Fibroblast of lung (primary cell): ENCODE measurements around the gene ACER3. TPM values are rescaled to one million over a fixed set of nuclear protein-coding genes. Genes with fewer than 3 reads are reported as not detected.

ENCODE experiments used
- DNase-seq, 2 donors: peaks; one replicate each; pipeline versions ENCODE4 v3.0.0 to v3.0.0-alpha.2; 2010; ENCODE audit warnings: low read depth in 2 of 2
- H2AFZ ChIP-seq: 2 replicates; pipeline ENCODE4 v1.5.1; 2012; ENCODE audit warnings: low read length, control low read depth, inconsistent platforms
- H3K27ac ChIP-seq: 2 replicates; pipeline ENCODE4 v1.5.1; 2011; ENCODE audit warnings: low read length, control low read depth; ENCODE audit not compliant: insufficient read depth
- H3K27me3 ChIP-seq: 2 replicates; pipeline ENCODE4 v1.5.1; 2011; ENCODE audit warnings: mild to moderate bottlenecking, low read length; ENCODE audit not compliant: control insufficient read depth, insufficient read depth
- H3K36me3 ChIP-seq: 2 replicates; pipeline ENCODE4 v1.5.1; 2011; ENCODE audit warnings: low read length; ENCODE audit not compliant: control insufficient read depth, insufficient read depth
- H3K4me1 ChIP-seq: 2 replicates; pipeline ENCODE4 v1.5.1; 2011; ENCODE audit warnings: low read length; ENCODE audit not compliant: control insufficient read depth, insufficient read depth; ENCODE audit errors: extremely low read depth
- H3K4me2 ChIP-seq: 2 replicates; pipeline ENCODE4 v1.5.1; 2011; ENCODE audit warnings: low read length, control low read depth; ENCODE audit not compliant: insufficient read depth; ENCODE audit errors: extremely low read depth
- H3K4me3 ChIP-seq, 4 experiments: fragments of 200-600 bp in 1 of 4; sonication (generic) in 1 of 4; replicated peaks in 1 of 4; 2 replicates each; pipeline ENCODE4 v1.5.1; 2011 to 2016; ENCODE audit warnings: low read length in 4 of 4, low read depth in 3 of 4, mild to moderate bottlenecking in 3 of 4, control low read depth in 2 of 4, inconsistent platforms in 1 of 4, mixed read lengths in 1 of 4; ENCODE audit not compliant: insufficient read depth in 1 of 4; ENCODE audit errors: control extremely low read depth in 1 of 4
- H3K79me2 ChIP-seq: 2 replicates; pipeline ENCODE4 v1.5.1; 2012; ENCODE audit warnings: mild to moderate bottlenecking, low read length, inconsistent platforms; ENCODE audit not compliant: control insufficient read depth, insufficient read depth
- H3K9ac ChIP-seq: 2 replicates; pipeline ENCODE4 v1.5.1; 2011; ENCODE audit warnings: mild to moderate bottlenecking, low read length, control low read depth; ENCODE audit not compliant: insufficient read depth
- H3K9me3 ChIP-seq: 2 replicates; pipeline ENCODE4 v1.5.1; 2012; ENCODE audit warnings: low read depth, low read length; ENCODE audit not compliant: control insufficient read depth, insufficient read depth
- H4K20me1 ChIP-seq: 2 replicates; pipeline ENCODE4 v1.5.1; 2011; ENCODE audit warnings: low read length; ENCODE audit not compliant: control insufficient read depth, insufficient read depth; ENCODE audit errors: extremely low read depth
- EZH2 ChIP-seq: IDR thresholded peaks from 2 replicates; pipeline ENCODE4 v1.5.1; 2012; ENCODE audit warnings: low read length, control low read depth, mild to moderate bottlenecking; ENCODE audit errors: missing control alignments
- polyA plus RNA-seq, 2 donors: library from polyadenylated mRNA; depleted of rRNA in 1 of 2; stranded (reverse) in 1 of 2; unstranded in 1 of 2; fragments of >200 nt; gene quantifications; 2 replicates each; pipeline ENCODE4 v1.2.1, GENCODE V29; 2011 to 2012; ENCODE audit warnings: missing spikeins in 1 of 2
- total RNA-seq: library from RNA; depleted of rRNA; stranded (reverse); fragments of >200 nt; gene quantifications from 2 replicates; pipeline ENCODE4 v1.2.1, GENCODE V29; 2014
- TF ChIP-seq, protein P1 (sequence below), 2 donors: IDR thresholded peaks in 1 of 2; conservative IDR thresholded peaks in 1 of 2; 1 replicate in 1 of 2; 2 replicates in 1 of 2; pipeline ENCODE4 v1.5.1; 2011 to 2012; ENCODE audit warnings: low read length in 2 of 2, control low read depth in 1 of 2, inconsistent platforms in 1 of 2, low read depth in 1 of 2, mild to moderate bottlenecking in 1 of 2

Gene ACER3
- total and polyA plus RNA-seq, 2 donors (not counting 1 experiment from before 2014, with no cell fraction given) = 6.1 to 22.3 TPM

DNA sequence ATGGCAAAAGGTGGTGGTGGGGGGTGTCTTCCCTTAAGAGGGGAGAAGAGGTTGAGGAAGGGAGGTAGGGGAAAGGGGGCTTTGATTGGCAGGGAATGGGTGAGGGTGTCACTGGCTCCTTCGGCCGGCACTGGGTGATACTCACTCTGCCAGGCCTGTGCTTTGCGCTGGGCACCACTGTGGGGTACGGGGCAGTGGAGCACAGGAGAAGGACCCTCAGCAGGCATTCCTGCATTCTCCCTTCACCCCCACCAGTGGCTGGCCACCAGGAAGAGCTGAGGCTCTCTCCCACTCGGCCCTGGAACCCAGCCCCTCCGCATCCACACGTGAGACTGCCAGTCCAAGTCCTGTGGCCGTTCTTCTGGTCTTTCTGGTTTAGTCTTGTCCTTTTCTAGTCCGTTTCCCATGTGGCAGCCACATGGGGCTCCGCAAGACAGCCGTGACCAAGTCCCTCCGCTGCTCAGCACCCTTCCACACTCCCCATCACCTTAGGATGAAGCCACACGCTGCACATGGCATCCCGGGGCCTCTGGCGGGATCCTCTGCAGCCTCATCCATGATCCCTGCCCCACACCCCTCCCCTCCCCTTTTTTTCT lies 214.0 kb downstream of the ACER3 start:
- no peak overlapping the region for H2AFZ ChIP-seq
- peak overlapping the region; percentile 94 for H3K27ac ChIP-seq
- no peaks in the 10 kb centered on the region for H3K9me3 ChIP-seq
- peak overlapping the region; percentile 65 for H3K9ac ChIP-seq
- H3K36me3 ChIP-seq = peaks cover 3% of the 10 kb centered on the region
- H3K4me2 ChIP-seq = no peak overlapping the region
- H3K27me3 ChIP-seq = no peaks in the 10 kb centered on the region
- no peaks in the 10 kb centered on the region for H4K20me1 ChIP-seq
- H3K4me3 ChIP-seq = no peak overlapping the region
- TF ChIP-seq EZH2 = no peak
- TF ChIP-seq, protein P1, sequence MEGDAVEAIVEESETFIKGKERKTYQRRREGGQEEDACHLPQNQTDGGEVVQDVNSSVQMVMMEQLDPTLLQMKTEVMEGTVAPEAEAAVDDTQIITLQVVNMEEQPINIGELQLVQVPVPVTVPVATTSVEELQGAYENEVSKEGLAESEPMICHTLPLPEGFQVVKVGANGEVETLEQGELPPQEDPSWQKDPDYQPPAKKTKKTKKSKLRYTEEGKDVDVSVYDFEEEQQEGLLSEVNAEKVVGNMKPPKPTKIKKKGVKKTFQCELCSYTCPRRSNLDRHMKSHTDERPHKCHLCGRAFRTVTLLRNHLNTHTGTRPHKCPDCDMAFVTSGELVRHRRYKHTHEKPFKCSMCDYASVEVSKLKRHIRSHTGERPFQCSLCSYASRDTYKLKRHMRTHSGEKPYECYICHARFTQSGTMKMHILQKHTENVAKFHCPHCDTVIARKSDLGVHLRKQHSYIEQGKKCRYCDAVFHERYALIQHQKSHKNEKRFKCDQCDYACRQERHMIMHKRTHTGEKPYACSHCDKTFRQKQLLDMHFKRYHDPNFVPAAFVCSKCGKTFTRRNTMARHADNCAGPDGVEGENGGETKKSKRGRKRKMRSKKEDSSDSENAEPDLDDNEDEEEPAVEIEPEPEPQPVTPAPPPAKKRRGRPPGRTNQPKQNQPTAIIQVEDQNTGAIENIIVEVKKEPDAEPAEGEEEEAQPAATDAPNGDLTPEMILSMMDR (conservative IDR thresholded peaks at IDR 0.05 in 1 of 2, IDR thresholded peaks at IDR 0.05 in 1 of 2; ENCODE audit: low read depth in 1 of 2, low read length in 2 of 2) = no peak
- peaks cover 4% of the 10 kb centered on the region for H3K79me2 ChIP-seq
- H3K4me1 ChIP-seq = peaks cover 29% of the 10 kb centered on the region
- no peak for DNase-seq

DNA sequence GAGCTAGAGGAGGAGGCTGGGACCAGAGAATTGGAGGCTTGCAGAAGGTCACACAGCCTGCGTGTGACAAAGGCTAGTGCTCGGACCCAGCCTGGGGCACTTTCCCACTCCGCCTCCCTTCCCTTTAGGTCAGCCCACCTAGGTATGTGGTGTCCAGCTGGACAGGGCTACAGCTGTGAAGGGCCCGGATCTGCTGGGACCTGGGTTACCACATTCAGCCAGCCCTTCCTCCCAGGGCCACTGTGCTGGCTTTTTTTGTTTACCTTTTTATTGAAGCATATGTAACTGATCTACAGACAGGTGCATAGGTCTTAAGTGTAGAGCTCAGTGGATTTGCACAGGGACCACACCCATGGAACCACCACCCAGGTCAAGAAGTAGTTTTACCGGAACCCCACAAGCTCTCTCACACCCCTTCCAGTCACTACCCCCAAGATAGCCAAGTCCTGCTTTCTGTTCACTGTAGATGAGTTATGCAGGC lies 214.7 kb downstream of the ACER3 start:
- no peak overlapping the region for H3K9ac ChIP-seq
- peaks cover 3% of the 10 kb centered on the region for H3K36me3 ChIP-seq
- H3K79me2 ChIP-seq = peaks cover 4% of the 10 kb centered on the region
- no peaks in the 10 kb centered on the region for H4K20me1 ChIP-seq
- no peak overlapping the region for H3K4me3 ChIP-seq
- H3K9me3 ChIP-seq = no peaks in the 10 kb centered on the region
- H3K27ac ChIP-seq = no peak overlapping the region
- no peak for DNase-seq
- TF ChIP-seq, protein P1 (conservative IDR thresholded peaks at IDR 0.05 in 1 of 2, IDR thresholded peaks at IDR 0.05 in 1 of 2; ENCODE audit: low read depth in 1 of 2, low read length in 2 of 2) = no peak
- TF ChIP-seq EZH2 = no peak
- no peak overlapping the region for H3K4me2 ChIP-seq
- no peak overlapping the region for H2AFZ ChIP-seq
- H3K4me1 ChIP-seq = peaks cover 29% of the 10 kb centered on the region
- H3K27me3 ChIP-seq = no peaks in the 10 kb centered on the region

Other genes with a start within 250 kb of the ACER3 start
- gene LRRC32, start 190.2 kb upstream of the ACER3 start, total RNA-seq = 15.4 and 19.2 TPM in 2 replicates
- 18.9 and 103 TPM in 2 replicates for gene LRRC32, start 190.2 kb upstream of the ACER3 start, polyA plus RNA-seq
- gene TSKU, start 77.6 kb upstream of the ACER3 start, total RNA-seq = 5.0 and 5.1 TPM in 2 replicates
- 4.5 and 10.6 TPM in 2 replicates for gene TSKU, start 77.6 kb upstream of the ACER3 start, polyA plus RNA-seq
- not detected in 2 replicates for gene B3GNT6, start 173.5 kb downstream of the ACER3 start, total RNA-seq
- gene B3GNT6, start 173.5 kb downstream of the ACER3 start, polyA plus RNA-seq = not detected in 2 replicates
- 12.3 and 17.5 TPM in 2 replicates for gene CAPN5, start 206.1 kb downstream of the ACER3 start, total RNA-seq
- gene CAPN5, start 206.1 kb downstream of the ACER3 start, polyA plus RNA-seq = 20.4 and 29.0 TPM in 2 replicates
- gene OMP, start 241.9 kb downstream of the ACER3 start, total RNA-seq = 0.51 and 0.83 TPM in 2 replicates
- not detected in 2 replicates for gene OMP, start 241.9 kb downstream of the ACER3 start, polyA plus RNA-seq